Keratinocyte (primary cell): ENCODE data around the gene CKAP2L. TPM values are rescaled to one million over a fixed set of nuclear protein-coding genes. Genes with fewer than 3 reads are reported as not detected.

ENCODE experiments used
- DNase-seq: peaks from one replicate; pipeline ENCODE4 v3.0.0-alpha.2; 2011; ENCODE audit warnings: low read depth, missing footprints, low spot score
- FAIRE-seq: peaks from 2 replicates; lab custom pipeline; 2011; peaks lifted over from hg19 to GRCh38; lab: Jason Lieb, UNC
- H2AFZ ChIP-seq: 2 replicates; pipeline ENCODE4 v1.6.0; 2012; ENCODE audit warnings: low read length, control low read depth, inconsistent platforms; ENCODE audit not compliant: control insufficient read depth
- H3K27ac ChIP-seq: 2 replicates; pipeline ENCODE4 v1.5.1; 2011; ENCODE audit warnings: low read length; ENCODE audit not compliant: control insufficient read depth, insufficient read depth
- H3K27me3 ChIP-seq: 3 replicates; pipeline ENCODE4 v1.6.0; 2011; ENCODE audit warnings: low read length; ENCODE audit not compliant: control insufficient read depth, insufficient read depth; ENCODE audit errors: extremely low read depth
- H3K36me3 ChIP-seq, 2 experiments: 2 replicates in 1 of 2; 3 replicates in 1 of 2; pipeline ENCODE4 v1.5.1; 2011; ENCODE audit warnings: low read length in 2 of 2, mild to moderate bottlenecking in 1 of 2; ENCODE audit not compliant: control insufficient read depth in 2 of 2, insufficient read depth in 2 of 2; ENCODE audit errors: extremely low read depth in 1 of 2
- H3K4me1 ChIP-seq: 3 replicates; pipeline ENCODE4 v1.5.1; 2011; ENCODE audit warnings: low read length; ENCODE audit not compliant: control insufficient read depth, insufficient read depth; ENCODE audit errors: extremely low read depth
- H3K4me2 ChIP-seq: 3 replicates; pipeline ENCODE4 v1.6.0; 2011; ENCODE audit warnings: low read depth, low read length; ENCODE audit not compliant: control insufficient read depth, insufficient read depth; ENCODE audit errors: extremely low read depth
- H3K4me3 ChIP-seq, 3 experiments: fragments of 200-600 bp in 1 of 3; sonication (generic) in 1 of 3; 2 replicates in 2 of 3; 3 replicates in 1 of 3; pipeline ENCODE4 v1.5.1; 2011 to 2016; ENCODE audit warnings: low read length in 3 of 3, mild to moderate bottlenecking in 3 of 3, control low read depth in 2 of 3, inconsistent platforms in 1 of 3, low read depth in 1 of 3, mixed read lengths in 1 of 3, mixed run types in 1 of 3, moderate library complexity in 1 of 3; ENCODE audit not compliant: control insufficient read depth in 2 of 3, insufficient read depth in 2 of 3; ENCODE audit errors: extremely low read depth in 1 of 3
- H3K79me2 ChIP-seq: 2 replicates; pipeline ENCODE4 v1.6.0; 2012; ENCODE audit warnings: low read length; ENCODE audit not compliant: control insufficient read depth, insufficient read depth
- H3K9ac ChIP-seq: 3 replicates; pipeline ENCODE4 v1.6.0; 2011; ENCODE audit warnings: low read length; ENCODE audit not compliant: control insufficient read depth, insufficient read depth; ENCODE audit errors: extremely low read depth
- H3K9me1 ChIP-seq: 3 replicates; pipeline ENCODE4 v1.6.0; 2011; ENCODE audit warnings: low read length; ENCODE audit not compliant: control insufficient read depth, insufficient read depth; ENCODE audit errors: extremely low read depth
- H3K9me3 ChIP-seq: 2 replicates; pipeline ENCODE4 v1.5.1; 2012; ENCODE audit warnings: low read depth, low read length; ENCODE audit not compliant: control insufficient read depth
- H4K20me1 ChIP-seq: 3 replicates; pipeline ENCODE4 v1.6.0; 2011; ENCODE audit warnings: low read length; ENCODE audit not compliant: control insufficient read depth, insufficient read depth; ENCODE audit errors: extremely low read depth
- EZH2 ChIP-seq: IDR thresholded peaks from one replicate; pipeline ENCODE4 v1.6.1; 2012; ENCODE audit warnings: inconsistent platforms, mild to moderate bottlenecking, low read length, moderate library complexity
- dilution Hi-C: fragments of 300-500 bp; cut with MboI; formaldehyde crosslinking; loops from one replicate; pipeline ENCODE4 v1.7.0; 2020; ENCODE audit warnings: low sequenced_read_pairs; ENCODE audit not compliant: extremely low pct_ligation_motif_present
- polyA plus RNA-seq, 5 experiments: library from polyadenylated mRNA; depleted of rRNA in 3 of 5; stranded (reverse) in 3 of 5; stranded (forward) in 1 of 5; unstranded in 1 of 5; fragments of >200 nt; gene quantifications; 1 replicate in 1 of 5; 2 replicates in 3 of 5; 3 replicates in 1 of 5; pipeline versions ENCODE4 v1.2.1 to v1.2.3, GENCODE V29; 2011 to 2012; ENCODE audit warnings: missing spikeins in 2 of 5, low read depth in 1 of 5, low replicate concordance in 1 of 5
- TF ChIP-seq, protein P1 (sequence below), 3 experiments: IDR thresholded peaks in 1 of 3; conservative IDR thresholded peaks in 1 of 3; optimal IDR thresholded peaks in 1 of 3; 2 replicates in 2 of 3; 3 replicates in 1 of 3; pipeline versions ENCODE3 to v1.5.1; 2011; ENCODE audit warnings: low read length in 3 of 3, mild to moderate bottlenecking in 3 of 3, moderate library complexity in 2 of 3, control low read depth in 1 of 3, inconsistent platforms in 1 of 3; ENCODE audit not compliant: insufficient read depth in 2 of 3; ENCODE audit errors: extremely low read depth in 1 of 3

Gene CKAP2L
- polyA plus RNA-seq, 1 donor (not counting 4 experiments of a cell fraction or from before 2014, with no cell fraction given) = 10.9 TPM

DNA sequence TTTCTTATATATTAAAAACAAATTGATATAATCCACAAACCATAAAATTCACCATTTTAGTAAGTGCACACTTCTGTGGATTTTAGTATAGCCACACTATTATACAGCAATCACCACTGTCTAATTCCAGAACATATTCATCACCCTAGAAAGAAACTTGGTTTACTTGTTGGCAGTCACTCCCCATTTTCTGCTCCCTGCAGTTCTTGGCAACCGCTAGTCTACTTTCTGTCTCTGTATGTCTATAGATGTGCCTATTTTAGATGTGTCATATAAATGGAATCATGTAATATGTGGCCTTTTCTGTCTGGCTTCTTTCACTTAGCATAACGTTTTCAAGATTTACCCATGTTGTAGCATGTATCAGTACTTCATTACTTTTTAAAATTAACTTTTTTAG is 5.7 kb downstream of the CKAP2L start:
- DNase-seq (no peak), FAIRE-seq (no peak)
- H3K9ac ChIP-seq = no peak overlapping the region
- H3K4me2 ChIP-seq = no peak overlapping the region
- no peak overlapping the region for H2AFZ ChIP-seq
- no peaks in the 10 kb centered on the region for H3K9me1 ChIP-seq
- peaks cover 0 to 51% of the 10 kb centered on the region in 2 experiments for H3K36me3 ChIP-seq
- H3K4me1 ChIP-seq = peaks cover 16% of the 10 kb centered on the region
- H3K79me2 ChIP-seq = peaks cover 59% of the 10 kb centered on the region
- TF ChIP-seq, protein P1, sequence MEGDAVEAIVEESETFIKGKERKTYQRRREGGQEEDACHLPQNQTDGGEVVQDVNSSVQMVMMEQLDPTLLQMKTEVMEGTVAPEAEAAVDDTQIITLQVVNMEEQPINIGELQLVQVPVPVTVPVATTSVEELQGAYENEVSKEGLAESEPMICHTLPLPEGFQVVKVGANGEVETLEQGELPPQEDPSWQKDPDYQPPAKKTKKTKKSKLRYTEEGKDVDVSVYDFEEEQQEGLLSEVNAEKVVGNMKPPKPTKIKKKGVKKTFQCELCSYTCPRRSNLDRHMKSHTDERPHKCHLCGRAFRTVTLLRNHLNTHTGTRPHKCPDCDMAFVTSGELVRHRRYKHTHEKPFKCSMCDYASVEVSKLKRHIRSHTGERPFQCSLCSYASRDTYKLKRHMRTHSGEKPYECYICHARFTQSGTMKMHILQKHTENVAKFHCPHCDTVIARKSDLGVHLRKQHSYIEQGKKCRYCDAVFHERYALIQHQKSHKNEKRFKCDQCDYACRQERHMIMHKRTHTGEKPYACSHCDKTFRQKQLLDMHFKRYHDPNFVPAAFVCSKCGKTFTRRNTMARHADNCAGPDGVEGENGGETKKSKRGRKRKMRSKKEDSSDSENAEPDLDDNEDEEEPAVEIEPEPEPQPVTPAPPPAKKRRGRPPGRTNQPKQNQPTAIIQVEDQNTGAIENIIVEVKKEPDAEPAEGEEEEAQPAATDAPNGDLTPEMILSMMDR (optimal IDR thresholded peaks at IDR 0.05 in 1 of 3, IDR thresholded peaks at IDR 0.05 in 1 of 3, conservative IDR thresholded peaks at IDR 0.05 in 1 of 3; ENCODE audit: extremely low read depth in 1 of 3, insufficient read depth in 2 of 3, low read length in 3 of 3) = no peak
- TF ChIP-seq EZH2 = no peak
- H3K4me3 ChIP-seq = no peak overlapping the region
- dilution Hi-C loops = no loop called here
- H4K20me1 ChIP-seq = no peaks in the 10 kb centered on the region
- no peaks in the 10 kb centered on the region for H3K9me3 ChIP-seq
- H3K27me3 ChIP-seq = no peaks in the 10 kb centered on the region
- H3K27ac ChIP-seq = no peak overlapping the region

DNA sequence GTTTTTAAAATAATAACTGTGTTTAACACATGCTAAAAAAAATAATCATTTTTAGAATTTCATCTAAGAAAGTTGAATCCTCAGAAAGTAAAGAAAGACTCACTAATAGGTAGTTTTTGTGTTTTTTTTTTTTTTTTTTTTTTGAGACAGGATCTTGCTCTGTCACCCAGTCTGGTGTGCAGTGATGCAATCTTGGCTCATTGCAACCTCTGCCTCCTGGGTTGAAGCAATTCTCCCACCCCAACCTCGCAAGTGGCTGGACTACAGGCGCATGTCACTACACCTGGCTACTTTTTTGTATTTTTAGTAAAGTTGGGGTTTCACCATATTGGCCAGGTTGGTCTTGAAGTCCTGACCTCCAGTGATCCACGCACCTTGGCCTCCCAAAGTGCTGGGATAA is 7.1 kb downstream of the CKAP2L start:
- no peaks in the 10 kb centered on the region for H3K9me3 ChIP-seq
- dilution Hi-C loops = no loop called here
- H3K9ac ChIP-seq = no peak overlapping the region
- DNase-seq (no peak), FAIRE-seq (no peak)
- H4K20me1 ChIP-seq = no peaks in the 10 kb centered on the region
- H3K4me3 ChIP-seq = no peak overlapping the region
- TF ChIP-seq, protein P1 (optimal IDR thresholded peaks at IDR 0.05 in 1 of 3, IDR thresholded peaks at IDR 0.05 in 1 of 3, conservative IDR thresholded peaks at IDR 0.05 in 1 of 3; ENCODE audit: extremely low read depth in 1 of 3, insufficient read depth in 2 of 3, low read length in 3 of 3) = no peak
- TF ChIP-seq EZH2 = no peak
- no peak overlapping the region for H2AFZ ChIP-seq
- peaks cover 4% of the 10 kb centered on the region for H3K4me1 ChIP-seq
- peaks cover 0 to 55% of the 10 kb centered on the region in 2 experiments for H3K36me3 ChIP-seq
- peak overlapping the region; percentile 16 for H3K27ac ChIP-seq
- no peaks in the 10 kb centered on the region for H3K27me3 ChIP-seq
- H3K9me1 ChIP-seq = no peaks in the 10 kb centered on the region
- H3K79me2 ChIP-seq = peaks cover 55% of the 10 kb centered on the region
- H3K4me2 ChIP-seq = no peak overlapping the region
